ENCODE data around the gene SYF2.
"Not testable (repeated sequence)": the region's sequence is repeated elsewhere in the genome, so short reads cannot be mapped to it uniquely, and the experiment has no call there.

The SYF2 gene

GRCh38 chr1:25193229-25193628 is 39.1 kb downstream of the SYF2 start:
- H3K36me3 ChIP-seq (ENCODE audit: low read depth) = no peaks in the 10 kb centered on the region
- H3K27me3 ChIP-seq (ENCODE audit: insufficient read depth, poor library complexity, severe bottlenecking) = no peaks in the 10 kb centered on the region
- H3K4me3 ChIP-seq (ENCODE audit: severe bottlenecking) = no peak overlapping the region
- peaks cover 3% of the 10 kb centered on the region for H3K4me1 ChIP-seq (ENCODE audit: insufficient read depth, poor library complexity, severe bottlenecking)
- no peaks in the 10 kb centered on the region for H3K9me3 ChIP-seq (ENCODE audit: severe bottlenecking)
- ATAC-seq (ENCODE audit: low read depth) (no peak), DNase-seq (ENCODE audit: low spot score) (no peak)
- TF ChIP-seq CTCF (IDR thresholded peaks at IDR 0.05; ENCODE audit: poor library complexity, severe bottlenecking) = no peak
- no peak overlapping the region for H3K27ac ChIP-seq (ENCODE audit: poor library complexity, severe bottlenecking)

GRCh38 chr1:25192154-25192553 is 40.1 kb downstream of the SYF2 start:
- peaks cover 3% of the 10 kb centered on the region for H3K4me1 ChIP-seq (ENCODE audit: insufficient read depth, poor library complexity, severe bottlenecking)
- no peak overlapping the region for H3K4me3 ChIP-seq (ENCODE audit: severe bottlenecking)
- no peaks in the 10 kb centered on the region for H3K27me3 ChIP-seq (ENCODE audit: insufficient read depth, poor library complexity, severe bottlenecking)
- ATAC-seq (ENCODE audit: low read depth) = no peak
- no peaks in the 10 kb centered on the region for H3K9me3 ChIP-seq (ENCODE audit: severe bottlenecking)
- no peak overlapping the region for H3K27ac ChIP-seq (ENCODE audit: poor library complexity, severe bottlenecking)
- no peaks in the 10 kb centered on the region for H3K36me3 ChIP-seq (ENCODE audit: low read depth)
- no peak for TF ChIP-seq CTCF (IDR thresholded peaks at IDR 0.05; ENCODE audit: poor library complexity, severe bottlenecking)
- DNase-seq (ENCODE audit: low spot score) = no peak

GRCh38 chr1:25190260-25190659 is 42.0 kb downstream of the SYF2 start:
- no peak overlapping the region for H3K27ac ChIP-seq (ENCODE audit: poor library complexity, severe bottlenecking)
- H3K27me3 ChIP-seq (ENCODE audit: insufficient read depth, poor library complexity, severe bottlenecking) = no peaks in the 10 kb centered on the region
- H3K4me3 ChIP-seq (ENCODE audit: severe bottlenecking) = no peak overlapping the region
- TF ChIP-seq CTCF (IDR thresholded peaks at IDR 0.05; ENCODE audit: poor library complexity, severe bottlenecking) = no peak
- DNase-seq (ENCODE audit: low spot score) = no peak
- no peaks in the 10 kb centered on the region for H3K36me3 ChIP-seq (ENCODE audit: low read depth)
- no peak for ATAC-seq (ENCODE audit: low read depth)
- H3K4me1 ChIP-seq (ENCODE audit: insufficient read depth, poor library complexity, severe bottlenecking) = peaks cover 3% of the 10 kb centered on the region
- no peaks in the 10 kb centered on the region for H3K9me3 ChIP-seq (ENCODE audit: severe bottlenecking)

GRCh38 chr1:25187904-25188303 is 44.4 kb downstream of the SYF2 start:
- not testable (repeated sequence) for H3K27me3 ChIP-seq (ENCODE audit: insufficient read depth, poor library complexity, severe bottlenecking); DNase-seq (ENCODE audit: low spot score); H3K9me3 ChIP-seq (ENCODE audit: severe bottlenecking); H3K4me1 ChIP-seq (ENCODE audit: insufficient read depth, poor library complexity, severe bottlenecking); H3K4me3 ChIP-seq (ENCODE audit: severe bottlenecking); H3K27ac ChIP-seq (ENCODE audit: poor library complexity, severe bottlenecking); H3K36me3 ChIP-seq (ENCODE audit: low read depth); ATAC-seq (ENCODE audit: low read depth)

- Histone ChIP-seq H3K4me1 (ENCODE audit: insufficient read depth, poor library complexity, severe bottlenecking) (no peaks in the 10 kb centered on the region), H3K4me3 (ENCODE audit: severe bottlenecking) (no peak overlapping the region), H3K9me3 (ENCODE audit: severe bottlenecking) (no peaks in the 10 kb centered on the region), H3K36me3 (ENCODE audit: low read depth) (no peaks in the 10 kb centered on the region), H3K27me3 (ENCODE audit: insufficient read depth, poor library complexity, severe bottlenecking) (no peaks in the 10 kb centered on the region), H3K27ac (ENCODE audit: poor library complexity, severe bottlenecking) (no peak overlapping the region)
- no peak for TF ChIP-seq CTCF (IDR thresholded peaks at IDR 0.05; ENCODE audit: poor library complexity, severe bottlenecking)
- no peak for ATAC-seq (ENCODE audit: low read depth)
- no peak for DNase-seq (ENCODE audit: low spot score)
These were observed 45.2 kb downstream of the SYF2 start for GRCh38 chr1:25187077-25187476.
